Measurements from ENCODE around the gene RAB9A.
"Not testable (repeated sequence)": the region's sequence is repeated elsewhere in the genome, so short reads cannot be mapped to it uniquely, and the experiment has no call there.

The RAB9A gene

GRCh38 chrX:13688958-13689740 is at the start of gene RAB9A:
Gene RAB9A, plus strand, starts transcription at chrX:13689128. Its CDS starts 19,619 bp downstream, at chrX:13708747.
- DNase-seq (ENCODE audit: low read depth in 2 of 2): peak; percentile 71 to 76

GRCh38 chrX:13641684-13642083 is 47.2 kb upstream of the RAB9A start:
- not testable (repeated sequence) for DNase-seq (ENCODE audit: low read depth in 2 of 2)

GRCh38 chrX:13645464-13646153 is 43.3 kb upstream of the RAB9A start:
- DNase-seq (ENCODE audit: low read depth in 2 of 2): no peak

- no peak for DNase-seq (ENCODE audit: low read depth in 2 of 2)
These were observed 42.8 kb upstream of the RAB9A start for GRCh38 chrX:13646154-13646549.

- peak in 1 of 2 donors; percentile 33 for DNase-seq (ENCODE audit: low read depth in 2 of 2)
These were observed 41.2 kb upstream of the RAB9A start for GRCh38 chrX:13647709-13648212.

GRCh38 chrX:13648336-13648735 is 40.6 kb upstream of the RAB9A start:
- DNase-seq (ENCODE audit: low read depth in 2 of 2): not testable (repeated sequence)

GRCh38 chrX:13649838-13650237 is 39.1 kb upstream of the RAB9A start:
- DNase-seq (ENCODE audit: low read depth in 2 of 2): no peak

GRCh38 chrX:13650318-13650717 is 38.6 kb upstream of the RAB9A start:
- DNase-seq (ENCODE audit: low read depth in 2 of 2): no peak

GRCh38 chrX:13651150-13651549 is 37.8 kb upstream of the RAB9A start:
- DNase-seq (ENCODE audit: low read depth in 2 of 2): no peak

- DNase-seq (ENCODE audit: low read depth in 2 of 2): no peak
These were observed 36.6 kb upstream of the RAB9A start for GRCh38 chrX:13652287-13652793.

- DNase-seq (ENCODE audit: low read depth in 2 of 2): peak; percentile 79 to 95
These were observed 35.9 kb upstream of the RAB9A start, which contains the start of gene TCEANC for GRCh38 chrX:13652850-13653693. Gene TCEANC, plus strand, starts transcription at chrX:13653141. Its CDS starts 9,368 bp downstream, at chrX:13662509.

GRCh38 chrX:13654116-13654515 is 34.8 kb upstream of the RAB9A start:
- DNase-seq (ENCODE audit: low read depth in 2 of 2): no peak

GRCh38 chrX:13655674-13656073 is 33.3 kb upstream of the RAB9A start:
- DNase-seq (ENCODE audit: low read depth in 2 of 2): no peak

GRCh38 chrX:13658602-13659001 is 30.3 kb upstream of the RAB9A start:
- DNase-seq (ENCODE audit: low read depth in 2 of 2): no peak

GRCh38 chrX:13659063-13659462 is 29.9 kb upstream of the RAB9A start:
- no peak for DNase-seq (ENCODE audit: low read depth in 2 of 2)

GRCh38 chrX:13661735-13662288 is 27.1 kb upstream of the RAB9A start:
- DNase-seq (ENCODE audit: low read depth in 2 of 2): no peak

GRCh38 chrX:13662355-13662791 is 26.6 kb upstream of the RAB9A start:
- DNase-seq (ENCODE audit: low read depth in 2 of 2): no peak

- DNase-seq (ENCODE audit: low read depth in 2 of 2): no peak
These were observed 24.9 kb upstream of the RAB9A start for GRCh38 chrX:13664020-13664419.

GRCh38 chrX:13666836-13667235 is 22.1 kb upstream of the RAB9A start:
- DNase-seq (ENCODE audit: low read depth in 2 of 2): no peak

GRCh38 chrX:13667919-13668318 is 21.0 kb upstream of the RAB9A start:
- DNase-seq (ENCODE audit: low read depth in 2 of 2): no peak

GRCh38 chrX:13669246-13669737 is 19.6 kb upstream of the RAB9A start:
- DNase-seq (ENCODE audit: low read depth in 2 of 2): peak in 1 of 2 donors; percentile 31
